WTC11 (cell line): ENCODE measurements around the gene CDH13.

Experiments
- CREB1 ChIP-seq: sonication (generic); formaldehyde crosslinking; IDR thresholded peaks from 2 replicates; pipeline ENCODE4 v1.8.0; 2023; ENCODE audit warnings: mild to moderate bottlenecking, missing genetic modification reagents
- CTCF ChIP-seq: fragments of 200-600 bp; IDR thresholded peaks from 2 replicates; pipeline ENCODE4 v1.8.0; 2022; ENCODE audit warnings: antibody characterized with exemption
- NR1H2 ChIP-seq: sonication (generic); formaldehyde crosslinking; IDR thresholded peaks from 2 replicates; pipeline ENCODE4 v1.9.0; 2021; ENCODE audit warnings: mild to moderate bottlenecking, moderate library complexity, missing genetic modification reagents
- SP1 ChIP-seq: sonication (generic); formaldehyde crosslinking; conservative IDR thresholded peaks from 2 replicates; pipeline ENCODE4 v1.8.1; 2022; ENCODE audit warnings: missing genetic modification reagents
- USF2 ChIP-seq: sonication (generic); formaldehyde crosslinking; IDR thresholded peaks from 2 replicates; pipeline ENCODE4 v1.8.1; 2023; ENCODE audit warnings: mild to moderate bottlenecking, missing genetic modification reagents, moderate library complexity
- ZNF671 ChIP-seq: fragments of 250-450 bp; sonication (Bioruptor Pico); IDR thresholded peaks from 2 replicates; pipeline ENCODE4 v1.8.0; 2021; ENCODE audit warnings: mild to moderate bottlenecking
- ZSCAN18 ChIP-seq: fragments of 250-450 bp; sonication (Bioruptor Pico); IDR thresholded peaks from 2 replicates; pipeline ENCODE4 v2.1.2; 2022; ENCODE audit warnings: mild to moderate bottlenecking, moderate library complexity

GRCh38 chr16:82700541-82701235, 73.9 kb downstream of the CDH13 start:
- TF ChIP-seq CTCF: no peak
- no peak for TF ChIP-seq ZNF671 (CRISPR knock-in tag)
- no peak for TF ChIP-seq SP1 (CRISPR knock-in tag)
- no peak for TF ChIP-seq USF2 (CRISPR knock-in tag)
- no peak for TF ChIP-seq CREB1
- TF ChIP-seq ZSCAN18 (CRISPR knock-in tag): no peak
- no peak for TF ChIP-seq NR1H2 (CRISPR knock-in tag)
